Stimulated activated CD8-positive, alpha-beta memory T cell treated with anti-CD3 and anti-CD28 coated beads, Interleukin-7, amount 100 ng/mL, for 24 hours (primary cell): ENCODE measurements around the gene DGKE.
A peak's percentile ranks its signal among the peaks of the same experiment; 100 is the strongest.

Experiments used
- DNase-seq: peaks from one replicate; pipeline ENCODE4 v3.0.0-alpha.2; 2020; ENCODE audit warnings: low read depth

Gene DGKE

DNA sequence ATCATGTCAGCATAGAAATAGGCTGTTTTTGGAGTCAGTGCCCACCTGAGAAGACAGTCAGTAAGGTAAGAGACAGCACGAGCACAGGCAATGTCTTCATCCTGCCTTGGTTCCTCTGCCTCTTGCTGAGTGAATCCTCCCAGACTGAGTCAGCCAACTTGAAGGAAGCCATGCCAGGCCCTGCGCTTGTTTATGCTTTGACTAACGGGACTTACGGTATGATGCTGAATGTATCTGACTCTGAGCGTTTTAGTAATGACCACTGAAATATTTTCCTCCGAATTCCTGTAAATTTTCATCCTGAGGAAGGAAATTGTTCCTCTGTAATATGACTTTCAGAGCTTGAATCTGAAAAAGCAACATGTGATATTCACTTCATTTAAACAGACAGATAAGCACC lies 18.2 kb upstream of the DGKE start:
- no peak for DNase-seq

DNA sequence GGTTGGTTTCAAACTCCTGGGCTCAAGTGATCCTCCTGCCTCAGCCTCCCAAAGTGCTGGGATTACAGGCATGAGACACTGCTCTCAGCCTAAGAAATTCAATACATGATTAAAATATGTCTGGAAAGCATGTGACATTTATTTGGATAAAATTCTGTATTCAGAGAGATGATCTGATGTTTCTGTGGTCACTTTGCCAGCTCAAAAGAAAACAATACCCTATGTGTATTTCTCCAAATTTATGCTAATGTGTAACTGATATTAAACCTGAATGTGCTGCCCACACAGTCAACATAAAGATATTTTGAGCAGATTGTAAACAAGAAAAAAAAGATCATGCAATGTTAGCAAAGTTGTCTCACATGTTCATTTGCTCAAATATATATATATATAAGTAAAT lies 16.9 kb upstream of the DGKE start:
- DNase-seq: no peak

DNA sequence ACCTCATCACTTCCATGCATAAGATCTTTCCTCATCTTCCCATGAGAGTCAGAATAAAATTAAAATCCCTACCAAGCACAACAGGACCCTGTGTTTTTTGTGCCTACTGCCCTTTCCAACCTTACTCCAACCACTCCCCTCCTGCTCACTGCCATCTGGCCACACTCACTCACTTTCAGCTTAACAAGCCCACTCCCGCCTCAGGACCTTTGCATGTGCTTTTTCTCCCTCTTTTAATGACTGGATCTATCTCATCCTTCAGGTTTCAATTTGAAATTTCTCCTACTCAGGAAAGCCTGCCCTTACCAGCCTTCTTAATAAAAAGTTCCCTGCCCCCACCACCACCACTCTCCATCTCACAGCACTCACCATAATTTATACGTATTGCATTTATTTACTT lies 14.9 kb upstream of the DGKE start:
- no peak for DNase-seq

- peak; percentile 46 for DNase-seq
Observed at GRCh38 chr17:56819431-56820145, 14.4 kb upstream of the DGKE start.

DNA sequence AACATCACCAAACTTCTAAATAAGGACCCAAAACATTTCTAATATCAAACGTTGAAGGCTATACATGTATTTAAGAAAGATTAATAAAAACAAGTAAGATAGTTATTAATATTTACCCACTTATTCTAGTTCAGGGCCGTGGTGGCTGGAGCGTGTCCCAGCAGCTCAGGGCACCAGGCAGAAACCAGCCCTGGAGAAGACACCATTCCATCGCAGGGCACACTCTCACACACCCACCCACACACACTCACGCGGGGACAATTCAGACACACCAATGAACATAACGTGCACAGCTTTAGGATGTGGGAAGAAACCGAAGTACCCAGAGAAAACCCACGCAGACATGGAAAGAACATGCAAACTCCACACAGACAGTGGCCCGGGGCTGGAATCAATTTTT lies 13.7 kb upstream of the DGKE start:
- no peak for DNase-seq

- no peak for DNase-seq
Observed at GRCh38 chr17:56821847-56822534, 12.0 kb upstream of the DGKE start.

GRCh38 chr17:56822725-56823124 lies 11.2 kb upstream of the DGKE start:
- no peak for DNase-seq

- DNase-seq: no peak
Observed at GRCh38 chr17:56823848-56824247, 10.1 kb upstream of the DGKE start.

- DNase-seq: no peak
Observed at GRCh38 chr17:56824503-56824902, 9.4 kb upstream of the DGKE start.

GRCh38 chr17:56826611-56827414 lies 7.1 kb upstream of the DGKE start:
- DNase-seq: no peak

- DNase-seq: no peak
Observed at GRCh38 chr17:56830726-56831368, 3.1 kb upstream of the DGKE start.

GRCh38 chr17:56831369-56832095 lies 2.4 kb upstream of the DGKE start:
- no peak for DNase-seq

DNA sequence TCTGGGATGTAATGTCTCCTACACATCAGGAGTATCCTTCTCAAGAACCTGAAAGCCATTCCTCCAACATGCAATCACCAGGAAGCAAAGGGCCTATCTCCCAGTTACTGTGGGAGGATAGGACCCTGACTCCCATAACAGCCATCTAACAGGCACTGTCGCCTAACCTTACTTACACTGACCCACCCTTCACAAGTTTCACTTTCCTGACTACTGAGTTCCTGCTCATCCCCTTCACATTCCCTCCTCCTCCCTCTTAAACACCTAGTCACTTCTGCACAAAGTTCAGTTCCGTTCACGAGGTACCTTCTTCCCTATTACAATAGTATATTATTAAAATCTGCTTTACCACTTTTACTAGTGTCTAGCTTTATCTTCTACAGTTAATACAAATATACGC lies 1.5 kb upstream of the DGKE start:
- no peak for DNase-seq

DNA sequence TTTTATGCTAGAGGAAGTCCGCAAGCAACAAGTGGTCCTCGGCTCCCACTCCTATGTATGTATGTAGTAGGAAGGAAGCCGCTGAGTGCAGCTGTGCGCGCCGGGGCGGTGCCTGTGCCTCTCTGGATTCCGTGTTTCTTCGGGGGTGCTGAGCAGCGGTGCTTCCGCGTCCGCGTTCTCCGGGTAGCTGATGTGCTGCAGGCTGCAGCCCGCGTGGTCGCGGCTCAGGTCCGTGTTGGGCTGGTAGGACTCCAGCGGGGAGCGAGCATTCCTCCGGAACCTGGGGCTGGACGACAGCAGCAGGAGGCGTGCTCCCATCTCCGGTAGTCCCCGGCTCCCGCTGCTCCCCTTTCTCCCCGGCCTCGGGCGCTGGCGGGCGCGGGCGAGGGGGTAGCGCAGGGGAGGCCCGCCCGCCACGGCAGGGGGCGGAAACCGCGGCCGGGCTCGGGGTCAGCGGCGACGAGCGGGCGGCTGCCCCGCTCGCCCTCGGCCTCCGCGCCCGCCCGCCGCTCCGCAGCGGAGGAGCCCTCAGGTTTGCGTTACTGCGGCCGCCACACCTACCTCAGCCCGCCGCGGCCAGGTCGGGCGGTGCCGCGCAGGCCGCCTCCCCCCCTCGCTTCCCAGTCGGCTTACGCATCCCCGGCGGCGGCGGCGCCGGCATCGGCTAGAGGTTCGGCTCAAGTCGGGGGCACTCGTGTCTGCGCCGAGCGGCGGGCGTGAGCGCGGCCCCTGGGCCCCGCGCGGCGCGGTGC lies 718 bp upstream of the DGKE start:
- peak; percentile 47 for DNase-seq

DNA sequence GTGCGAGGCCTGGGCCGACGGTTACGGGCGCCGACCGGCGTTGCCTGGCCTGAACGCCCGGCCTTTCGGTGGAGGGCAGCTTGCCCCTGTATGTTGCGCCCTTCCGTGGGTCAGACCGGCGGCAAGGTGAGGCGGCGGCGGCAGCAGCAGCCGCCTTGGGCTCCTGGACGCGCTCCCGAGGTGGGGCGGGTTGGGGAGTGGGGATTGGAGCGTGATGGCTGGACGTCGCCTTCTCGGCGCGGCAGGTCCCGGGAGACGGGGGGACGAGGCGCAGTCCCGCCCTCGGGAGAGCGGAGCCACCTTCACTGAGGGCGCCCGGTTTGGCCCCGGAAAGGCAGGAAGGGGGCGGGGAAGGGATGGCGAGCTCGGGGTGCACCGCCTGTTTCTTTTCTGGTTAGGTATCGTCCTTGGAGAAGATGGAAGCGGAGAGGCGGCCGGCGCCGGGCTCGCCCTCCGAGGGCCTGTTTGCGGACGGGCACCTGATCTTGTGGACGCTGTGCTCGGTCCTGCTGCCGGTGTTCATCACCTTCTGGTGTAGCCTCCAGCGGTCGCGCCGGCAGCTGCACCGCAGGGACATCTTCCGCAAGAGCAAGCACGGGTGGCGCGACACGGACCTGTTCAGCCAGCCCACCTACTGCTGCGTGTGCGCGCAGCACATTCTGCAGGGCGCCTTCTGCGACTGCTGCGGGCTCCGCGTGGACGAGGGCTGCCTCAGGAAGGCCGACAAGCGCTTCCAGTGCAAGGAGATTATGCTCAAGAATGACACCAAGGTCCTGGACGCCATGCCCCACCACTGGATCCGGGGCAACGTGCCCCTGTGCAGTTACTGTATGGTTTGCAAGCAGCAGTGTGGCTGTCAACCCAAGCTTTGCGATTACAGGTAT lies 671 bp downstream of the DGKE start:
- peak; percentile 38 for DNase-seq

DNA sequence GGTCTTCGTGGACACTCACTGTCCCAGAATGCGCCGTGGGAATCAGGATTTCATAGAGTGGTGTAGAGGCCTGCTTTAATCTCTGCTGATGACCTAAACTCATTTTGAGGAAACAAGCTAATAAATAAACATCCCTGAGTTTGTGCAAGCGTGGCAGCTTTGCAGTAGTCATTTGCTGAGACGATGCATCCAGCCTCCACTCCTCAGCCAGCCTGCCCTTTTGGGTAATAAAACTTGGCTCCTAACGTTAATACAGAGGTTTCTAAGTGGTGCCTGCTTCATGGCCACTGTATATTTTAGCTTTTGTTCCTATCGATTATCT lies 1.3 kb downstream of the DGKE start:
- DNase-seq: no peak

DNA sequence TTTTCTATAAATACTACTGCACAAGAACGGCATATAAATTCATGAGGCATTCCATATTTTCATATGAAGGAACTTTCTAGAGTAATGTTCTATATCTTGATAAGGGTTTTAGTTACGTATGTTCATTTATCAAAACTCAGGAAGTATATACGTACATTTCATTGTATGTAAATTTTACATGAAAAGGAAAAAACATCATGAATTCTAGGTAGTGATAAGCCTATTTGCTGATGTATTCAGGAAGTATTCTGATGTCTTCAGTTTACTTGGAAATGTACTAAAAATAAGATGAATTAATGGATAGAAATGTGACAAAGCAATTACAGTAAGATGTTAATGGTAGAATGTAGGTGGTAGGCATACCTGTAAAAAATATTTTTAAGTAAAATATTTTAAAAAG lies 4.7 kb downstream of the DGKE start:
- no peak for DNase-seq

GRCh38 chr17:56842577-56842976 lies 8.6 kb downstream of the DGKE start:
- DNase-seq: no peak

DNA sequence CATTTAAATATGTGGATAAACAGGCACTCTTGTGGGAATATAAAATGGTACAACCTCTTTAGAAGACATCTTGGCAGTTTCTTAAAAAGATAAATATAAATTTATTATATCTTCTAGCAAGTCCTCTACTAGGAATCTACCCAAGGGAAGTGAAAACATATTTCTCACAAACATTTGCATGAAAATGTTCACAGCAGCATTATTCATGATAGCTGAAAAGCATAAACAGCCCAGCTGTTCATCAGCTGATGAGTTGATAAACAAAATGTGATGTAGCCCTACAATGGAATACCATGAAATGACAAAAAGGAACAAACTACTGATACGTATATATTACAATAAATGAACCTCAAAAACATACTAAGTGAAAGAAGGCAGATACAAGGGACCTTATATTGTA lies 12.0 kb downstream of the DGKE start:
- no peak for DNase-seq

DNA sequence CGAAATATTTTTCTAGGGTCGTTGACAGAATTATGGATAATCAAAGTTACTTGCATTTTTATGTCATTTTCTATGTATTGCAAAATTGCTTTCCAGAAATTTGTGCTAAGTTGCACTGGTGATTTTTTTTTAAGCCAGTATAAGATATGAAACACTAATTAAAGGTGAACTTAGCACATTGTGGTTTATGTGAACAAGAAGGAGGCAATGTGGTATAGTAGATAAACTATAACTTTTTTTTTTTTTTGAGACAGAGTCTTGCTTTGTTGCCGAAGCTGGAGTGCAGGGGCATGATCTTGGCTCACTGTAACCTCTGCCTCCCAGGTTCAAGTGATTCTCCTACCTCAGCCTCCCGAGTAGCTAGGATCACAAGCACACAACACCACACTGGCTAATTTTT lies 13.2 kb downstream of the DGKE start:
- no peak for DNase-seq
